ENCODE results near the gene PRMT5.

- TF ChIP-seq POLR2AphosphoS5 (IDR thresholded peaks at IDR 0.05; ENCODE audit: insufficient read depth, low read depth, low read length) = no peak
- no peak for TF ChIP-seq MAX (IDR thresholded peaks at IDR 0.05; ENCODE audit: insufficient read depth, insufficient read length)
- TF ChIP-seq POLR2A (IDR thresholded peaks at IDR 0.05; ENCODE audit: low read depth, low read length) = no peak
- TF ChIP-seq EZH2 (IDR thresholded peaks at IDR 0.05; ENCODE audit: borderline replicate concordance, low read depth, low read length, severe bottlenecking) = no peak
- no peak for TF ChIP-seq CTCF (IDR thresholded peaks at IDR 0.05; ENCODE audit: extremely low read depth in 1 of 2, insufficient read depth in 1 of 2, low read depth in 1 of 2, low read length in 2 of 2)
- no peak for TF ChIP-seq MYC (IDR thresholded peaks at IDR 0.05; ENCODE audit: low read depth, low read length)
- TF ChIP-seq JUN (IDR thresholded peaks at IDR 0.05; ENCODE audit: borderline replicate concordance, insufficient read depth, insufficient read length, low read depth) = no peak
Measured at GRCh38 chr14:22945642-22946041, 16.5 kb upstream of the PRMT5 start.

All from endothelial cell of umbilical vein (primary cell).